ENCODE data around the gene SLC41A1.

SLC41A1 gene

GRCh38 chr1:205772607-205773032 lies 40.4 kb downstream of the SLC41A1 start:
- DNase-seq: no peak
- Histone ChIP-seq H3K27me3 (replicated peaks; ENCODE audit: insufficient read depth, low read length) (peaks cover 6% of the 10 kb centered on the region; the same call in 1 of the 2 replicates), H3K36me3 (replicated peaks; ENCODE audit: insufficient read depth, low read length) (no peaks in the 10 kb centered on the region), H3K79me2 (ENCODE audit: low read length) (no peaks in the 10 kb centered on the region), H3K9ac (ENCODE audit: low read length) (no peak overlapping the region), H4K20me1 (ENCODE audit: insufficient read depth, low read length) (no peaks in the 10 kb centered on the region), H2AFZ (ENCODE audit: low read length) (no peak overlapping the region), H3K9me2 (replicated peaks; ENCODE audit: insufficient read depth, low read length) (no peaks in the 10 kb centered on the region), H3K27ac (ENCODE audit: low read length) (no peak overlapping the region), H3K4me3 (ENCODE audit: low read length) (no peak overlapping the region), H3F3A (ENCODE audit: insufficient read depth, low read length) (peaks cover 12% of the 10 kb centered on the region), H3K4me1 (ENCODE audit: low read length) (peaks cover 11% of the 10 kb centered on the region; the same call in 1 of the 2 replicates), H3K4me2 (ENCODE audit: low read depth, low read length) (no peak overlapping the region), H3K9me3 (replicated peaks; ENCODE audit: insufficient read depth, low read length) (no peaks in the 10 kb centered on the region)
- TF ChIP-seq CTCF (IDR thresholded peaks at IDR 0.05; ENCODE audit: low read length) (no peak), EZH2phosphoT487 (IDR thresholded peaks at IDR 0.05; ENCODE audit: low read length) (no peak), EZH2 (optimal IDR thresholded peaks at IDR 0.05; ENCODE audit: low read depth, low read length) (no peak)

DNA sequence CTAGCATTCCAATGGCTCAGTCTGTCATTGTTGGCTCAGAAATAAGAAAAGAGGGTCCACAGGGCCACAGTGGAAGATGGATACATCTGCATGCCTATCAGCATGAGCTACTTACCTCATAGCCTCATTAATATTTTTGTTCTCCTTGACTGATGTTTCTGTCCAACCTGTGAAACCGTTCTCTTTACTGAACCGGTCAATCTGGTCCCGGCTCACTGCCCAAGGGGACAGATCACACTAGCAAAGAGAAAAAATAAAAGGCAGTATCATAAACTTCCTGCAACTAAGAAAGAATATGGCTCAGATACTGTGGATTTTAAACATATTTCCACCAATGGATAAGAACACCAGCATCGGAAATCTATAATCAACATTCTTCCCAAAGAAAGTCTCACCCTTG lies 42.4 kb downstream of the SLC41A1 start:
- Histone ChIP-seq H3K4me3 (ENCODE audit: low read length) (no peak overlapping the region), H2AFZ (ENCODE audit: low read length) (no peak overlapping the region), H3K27ac (ENCODE audit: low read length) (no peak overlapping the region), H3K4me2 (ENCODE audit: low read depth, low read length) (no peak overlapping the region), H3F3A (ENCODE audit: insufficient read depth, low read length) (peaks cover 12% of the 10 kb centered on the region), H3K27me3 (replicated peaks; ENCODE audit: insufficient read depth, low read length) (peaks cover 6% of the 10 kb centered on the region; the same call in 1 of the 2 replicates), H3K36me3 (replicated peaks; ENCODE audit: insufficient read depth, low read length) (no peaks in the 10 kb centered on the region), H3K9me3 (replicated peaks; ENCODE audit: insufficient read depth, low read length) (no peaks in the 10 kb centered on the region), H3K4me1 (ENCODE audit: low read length) (peaks cover 8% of the 10 kb centered on the region; the same call in 1 of the 2 replicates), H3K9me2 (replicated peaks; ENCODE audit: insufficient read depth, low read length) (no peaks in the 10 kb centered on the region), H3K9ac (ENCODE audit: low read length) (no peak overlapping the region), H4K20me1 (ENCODE audit: insufficient read depth, low read length) (no peaks in the 10 kb centered on the region), H3K79me2 (ENCODE audit: low read length) (no peaks in the 10 kb centered on the region)
- DNase-seq: no peak
- TF ChIP-seq CTCF (IDR thresholded peaks at IDR 0.05; ENCODE audit: low read length) (no peak), EZH2phosphoT487 (IDR thresholded peaks at IDR 0.05; ENCODE audit: low read length) (no peak), EZH2 (optimal IDR thresholded peaks at IDR 0.05; ENCODE audit: low read depth, low read length) (no peak)

GRCh38 chr1:205769641-205770365 lies 43.2 kb downstream of the SLC41A1 start:
- Histone ChIP-seq H3K27me3 (replicated peaks; ENCODE audit: insufficient read depth, low read length) (peaks cover 6% of the 10 kb centered on the region; the same call in 1 of the 2 replicates), H3K9me2 (replicated peaks; ENCODE audit: insufficient read depth, low read length) (no peaks in the 10 kb centered on the region), H3K9me3 (replicated peaks; ENCODE audit: insufficient read depth, low read length) (no peaks in the 10 kb centered on the region), H3K4me3 (ENCODE audit: low read length) (no peak overlapping the region), H3K79me2 (ENCODE audit: low read length) (no peaks in the 10 kb centered on the region), H4K20me1 (ENCODE audit: insufficient read depth, low read length) (no peaks in the 10 kb centered on the region), H3K4me2 (ENCODE audit: low read depth, low read length) (no peak overlapping the region), H3F3A (ENCODE audit: insufficient read depth, low read length) (peaks cover 12% of the 10 kb centered on the region), H3K36me3 (replicated peaks; ENCODE audit: insufficient read depth, low read length) (no peaks in the 10 kb centered on the region), H2AFZ (ENCODE audit: low read length) (no peak overlapping the region), H3K9ac (ENCODE audit: low read length) (no peak overlapping the region), H3K27ac (ENCODE audit: low read length) (no peak overlapping the region), H3K4me1 (ENCODE audit: low read length) (peaks cover 6% of the 10 kb centered on the region; the same call in 1 of the 2 replicates)
- no peak for DNase-seq
- no peak for TF ChIP-seq EZH2 (optimal IDR thresholded peaks at IDR 0.05; ENCODE audit: low read depth, low read length)
- no peak for TF ChIP-seq CTCF (IDR thresholded peaks at IDR 0.05; ENCODE audit: low read length)
- TF ChIP-seq EZH2phosphoT487 (IDR thresholded peaks at IDR 0.05; ENCODE audit: low read length): no peak
